Fibroblast of skin of abdomen (primary cell): ENCODE results near the gene BRINP3.

Source experiments
- DNase-seq: peaks from one replicate; pipeline ENCODE4 v3.0.0-alpha.2; 2013

Gene BRINP3

GRCh38 chr1:190320952-190321351 lies 156.7 kb downstream of the BRINP3 start:
- DNase-seq, result peak; percentile 41

DNA sequence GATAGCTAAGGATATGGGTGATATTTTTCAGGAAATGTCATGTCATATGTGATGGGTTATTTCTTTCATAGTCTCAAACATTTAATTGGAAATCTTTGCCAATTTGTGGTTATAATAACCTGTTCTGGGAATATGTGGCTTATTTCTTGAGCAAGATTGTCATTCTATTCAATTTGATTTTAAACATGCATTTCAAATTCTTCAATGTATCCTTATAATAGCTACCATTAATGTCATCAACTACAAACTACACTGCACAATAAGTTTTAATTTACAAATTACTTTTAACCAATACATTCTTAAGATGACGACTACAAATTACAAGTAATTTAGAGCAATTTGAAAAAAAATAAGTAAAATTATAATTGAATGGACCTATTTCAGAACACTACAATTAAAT lies 164.9 kb downstream of the BRINP3 start:
- no peak for DNase-seq

DNA sequence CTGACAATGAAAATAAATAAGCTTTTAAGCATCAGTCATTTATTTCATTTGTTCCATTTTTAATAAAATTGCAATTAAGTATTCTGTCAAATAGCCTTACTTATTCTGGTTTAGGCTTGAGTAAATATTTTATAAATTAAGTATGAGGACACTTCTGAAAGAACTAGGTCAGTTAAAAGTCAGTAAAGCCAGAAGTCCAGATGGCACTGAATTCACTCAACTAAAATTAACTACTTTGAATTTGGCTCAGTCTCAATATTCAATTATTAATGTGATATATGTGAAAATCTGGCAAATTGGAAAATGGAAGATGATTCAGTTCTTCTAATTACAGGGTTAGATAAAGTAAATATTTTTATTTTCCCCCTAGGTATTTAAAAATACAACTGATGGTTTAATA lies 174.2 kb downstream of the BRINP3 start:
- DNase-seq, result no peak

- DNase-seq, result no peak
Measured at GRCh38 chr1:190296453-190296852, 181.2 kb downstream of the BRINP3 start.

- no peak for DNase-seq
Measured at GRCh38 chr1:190289897-190290296, 187.8 kb downstream of the BRINP3 start.

GRCh38 chr1:190286111-190286510 lies 191.6 kb downstream of the BRINP3 start:
- no peak for DNase-seq

DNA sequence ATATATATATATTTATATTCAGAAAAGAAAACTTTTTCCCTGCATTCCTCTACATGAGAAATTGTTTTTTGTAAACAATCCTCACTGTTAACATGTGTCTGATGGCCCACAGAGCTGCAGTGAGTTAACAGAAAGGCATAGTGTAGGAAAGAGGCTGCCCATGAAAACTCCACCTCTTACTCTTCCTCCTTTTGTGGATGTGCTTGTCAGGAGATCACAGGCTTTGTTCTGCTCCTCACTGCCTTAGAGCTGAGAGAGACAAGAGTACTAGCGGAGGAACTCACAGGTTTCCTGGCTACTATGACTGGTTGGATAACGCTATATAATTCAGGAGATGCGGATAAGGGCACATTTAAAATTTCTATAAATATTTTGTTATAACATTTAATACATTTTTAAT lies 200.6 kb downstream of the BRINP3 start:
- DNase-seq, result no peak

DNA sequence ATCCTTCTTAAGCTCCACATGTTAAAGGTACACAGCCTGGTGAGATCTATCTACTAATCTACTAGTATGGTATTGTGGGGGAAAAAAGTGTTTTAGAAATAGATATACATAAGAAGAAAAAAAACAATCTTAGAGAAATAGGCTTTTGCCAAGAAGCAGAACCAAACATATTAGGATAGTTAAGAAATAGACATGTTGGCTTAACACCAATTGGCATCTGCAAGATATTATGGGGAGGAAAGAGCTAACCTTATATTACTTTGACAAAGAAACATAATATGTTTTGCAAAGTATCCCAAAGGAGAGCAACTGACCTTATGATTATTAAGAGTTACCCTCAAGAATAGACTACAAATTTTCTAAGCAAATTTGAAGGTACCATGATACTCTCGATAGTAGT lies 202.9 kb downstream of the BRINP3 start:
- DNase-seq, result no peak

GRCh38 chr1:190273161-190273560 lies 204.5 kb downstream of the BRINP3 start:
- no peak for DNase-seq

GRCh38 chr1:190262538-190262937 lies 215.1 kb downstream of the BRINP3 start:
- no peak for DNase-seq

- DNase-seq, result no peak
Measured at GRCh38 chr1:190259424-190259823, 218.2 kb downstream of the BRINP3 start.

DNA sequence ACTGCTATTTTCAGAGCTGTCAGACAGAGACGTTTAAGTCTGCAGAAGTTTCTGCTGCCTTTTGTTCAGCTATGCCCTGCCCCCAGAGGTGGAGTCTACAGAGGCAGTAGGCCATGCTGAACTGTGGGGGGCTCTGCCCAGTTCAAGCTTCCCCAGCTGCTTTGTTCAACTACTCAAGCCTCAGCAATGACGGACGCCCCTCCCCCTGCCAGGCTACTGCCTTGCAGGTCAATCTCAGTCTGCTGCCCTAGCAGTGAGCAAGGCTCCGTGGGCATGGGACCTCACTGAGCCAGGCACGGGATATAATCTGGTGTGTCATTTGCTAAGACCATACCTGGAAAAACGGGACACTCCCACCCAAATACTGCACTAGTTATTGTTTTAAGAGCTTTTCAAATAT lies 219.7 kb downstream of the BRINP3 start:
- no peak for DNase-seq

- no peak for DNase-seq
Measured at GRCh38 chr1:190252046-190252445, 225.6 kb downstream of the BRINP3 start.

DNA sequence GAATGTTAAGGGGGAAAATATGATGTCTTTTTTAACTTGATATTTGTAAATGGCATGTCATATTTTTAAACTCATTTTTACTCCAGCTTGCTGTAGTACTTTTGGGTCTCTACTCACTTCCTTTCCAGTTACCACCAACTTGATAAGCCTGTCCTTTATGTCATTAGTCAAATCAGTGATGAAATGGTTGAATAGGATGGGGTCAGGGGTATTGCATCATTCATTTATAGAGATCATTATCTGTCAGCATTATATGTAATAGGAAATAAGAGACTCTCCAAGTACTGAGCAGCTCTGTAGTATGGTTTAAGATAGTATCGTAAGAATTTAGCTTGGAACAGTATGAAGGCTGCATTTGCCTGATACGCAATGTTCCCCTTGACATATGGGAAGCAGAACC lies 227.3 kb downstream of the BRINP3 start:
- no peak for DNase-seq

DNA sequence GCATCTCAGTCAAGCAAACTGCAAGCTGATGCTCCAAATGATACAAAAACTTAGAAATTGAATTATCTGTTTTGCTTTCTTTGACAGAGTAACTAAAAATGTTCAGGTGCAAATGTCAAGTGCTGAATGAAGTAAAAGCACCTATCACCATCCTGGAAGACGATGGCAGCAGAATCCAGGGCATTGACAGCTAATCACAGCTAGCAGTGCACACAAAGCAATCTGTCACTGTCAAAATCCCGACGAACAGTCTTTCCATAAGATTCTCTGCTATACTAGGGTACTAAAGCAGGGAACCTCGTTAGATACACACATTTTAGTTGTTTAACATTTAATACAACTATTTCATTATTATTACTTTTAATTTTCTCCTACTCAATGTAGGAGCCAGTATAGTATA lies 233.3 kb downstream of the BRINP3 start:
- DNase-seq, result no peak

DNA sequence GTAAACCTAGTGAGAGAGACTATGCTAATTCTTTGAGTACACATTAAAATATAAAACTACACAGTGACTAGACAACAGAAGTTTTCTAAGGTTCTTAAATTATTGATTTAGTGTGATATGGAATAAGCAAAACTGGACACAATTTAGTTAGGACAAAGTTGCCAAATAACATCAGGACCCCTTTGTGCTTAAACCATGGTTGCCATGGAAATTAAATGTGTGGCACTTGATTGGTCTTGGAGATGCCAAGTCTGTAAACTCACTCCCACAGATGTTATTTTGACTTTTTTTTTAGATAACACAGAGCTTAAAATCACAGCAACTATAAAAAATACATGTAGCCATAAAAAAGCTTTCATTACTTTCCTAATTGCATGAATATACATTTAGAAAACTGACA lies 234.6 kb downstream of the BRINP3 start:
- DNase-seq, result no peak

- no peak for DNase-seq
Measured at GRCh38 chr1:190226006-190226405, 251.7 kb downstream of the BRINP3 start.

GRCh38 chr1:190212450-190212849 lies 265.2 kb downstream of the BRINP3 start:
- DNase-seq, result no peak

- DNase-seq, result no peak
Measured at GRCh38 chr1:190207733-190208132, 269.9 kb downstream of the BRINP3 start.

GRCh38 chr1:190205713-190206112 lies 272.0 kb downstream of the BRINP3 start:
- DNase-seq, result peak; percentile 5

DNA sequence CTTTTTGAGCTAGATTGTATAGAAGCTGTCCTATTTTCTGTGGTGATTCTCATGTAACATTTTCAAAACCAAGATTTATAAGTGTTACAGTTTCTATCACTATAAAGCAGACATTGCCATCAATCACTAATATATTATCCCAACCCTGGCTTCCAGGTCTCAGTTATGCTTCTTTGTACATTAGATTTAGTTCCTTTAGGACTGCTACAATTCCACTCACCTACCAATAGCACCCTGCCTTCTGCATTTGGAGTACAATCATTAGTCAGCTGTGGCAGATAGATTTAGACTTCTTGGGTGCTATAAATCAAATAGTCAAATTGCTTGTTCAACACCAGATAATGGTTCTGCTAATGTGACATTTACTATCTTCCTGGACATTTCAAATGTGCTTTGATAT lies 281.6 kb downstream of the BRINP3 start:
- no peak for DNase-seq

DNA sequence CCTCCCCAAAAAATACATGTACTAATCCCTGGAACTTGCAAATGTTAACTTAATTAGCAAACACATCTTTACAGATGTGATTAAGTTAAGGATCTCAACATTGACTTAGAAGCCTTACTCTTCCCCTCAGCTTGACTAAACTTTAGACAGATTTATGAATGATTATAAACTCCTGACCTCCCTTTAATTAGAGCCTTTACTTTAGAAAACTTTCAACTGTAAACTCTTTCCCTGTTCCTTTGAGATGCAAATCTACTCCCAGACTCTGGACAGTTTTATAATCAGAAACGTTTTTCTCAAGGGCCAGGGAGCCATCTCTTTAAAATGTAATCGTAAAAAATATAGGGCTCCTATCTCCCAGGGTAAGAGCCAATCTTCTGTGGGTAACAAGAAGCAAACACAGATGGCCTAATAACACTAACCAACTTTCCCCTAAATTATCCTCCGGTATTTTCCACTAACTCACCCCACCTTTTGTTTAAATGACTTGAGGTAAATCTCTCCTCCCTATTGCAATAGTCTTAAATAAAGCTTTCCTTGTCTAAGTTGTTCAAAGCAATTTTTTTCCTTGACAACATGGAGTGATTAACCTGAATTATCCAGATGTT lies 284.1 kb downstream of the BRINP3 start:
- no peak for DNase-seq

GRCh38 chr1:190192627-190193026 lies 285.0 kb downstream of the BRINP3 start:
- no peak for DNase-seq

- DNase-seq, result no peak
Measured at GRCh38 chr1:190183588-190183987, 294.1 kb downstream of the BRINP3 start.

DNA sequence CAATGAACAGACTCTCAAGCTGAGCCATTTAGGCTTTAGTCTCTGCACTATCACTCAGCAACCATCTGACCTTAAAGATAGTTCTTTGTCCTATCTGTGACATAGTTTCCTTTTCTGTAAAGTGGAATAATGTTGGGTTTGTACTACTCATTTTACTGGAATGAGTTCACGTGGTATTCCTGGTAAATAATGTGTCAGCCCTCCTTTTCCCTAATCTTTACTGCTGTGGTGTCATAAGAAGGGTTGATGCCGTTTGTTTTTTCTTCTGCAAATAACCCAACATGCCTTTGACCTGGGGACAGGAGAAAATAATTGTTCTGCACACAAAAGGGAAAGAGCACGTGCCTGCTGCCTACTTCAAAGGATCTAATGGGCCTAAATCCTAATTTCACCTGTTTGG lies 297.8 kb downstream of the BRINP3 start:
- peak; percentile 31 for DNase-seq
